Liver (tissue), 9 donors: ENCODE measurements around the gene COX17. TPM values are rescaled to one million over a fixed set of nuclear protein-coding genes. Genes with fewer than 3 reads are reported as not detected.

Experiments used
- DNase-seq: peaks from one replicate; pipeline ENCODE4 v3.0.0-alpha.2; 2017; ENCODE audit warnings: low spot score
- H3K27ac ChIP-seq, 2 donors: one replicate each; pipeline ENCODE4 v1.7.0; 2013; ENCODE audit warnings: inconsistent platforms in 2 of 2, low read length in 2 of 2, control low read depth in 1 of 2, low read depth in 1 of 2, mild to moderate bottlenecking in 1 of 2
- H3K27me3 ChIP-seq, 4 donors: one replicate each; pipeline versions ENCODE4 v1.6.1 to v1.7.0; 2013; ENCODE audit warnings: low read length in 3 of 4, inconsistent platforms in 1 of 4, mild to moderate bottlenecking in 1 of 4, moderate library complexity in 1 of 4; ENCODE audit not compliant: control insufficient read depth in 4 of 4, insufficient read depth in 4 of 4
- H3K36me3 ChIP-seq, 4 donors: one replicate each; pipeline versions ENCODE4 v1.6.1 to v1.7.0; 2013; ENCODE audit warnings: low read length in 3 of 4, mild to moderate bottlenecking in 3 of 4, low read depth in 1 of 4, moderate library complexity in 1 of 4; ENCODE audit not compliant: control insufficient read depth in 4 of 4, insufficient read depth in 3 of 4
- H3K4me1 ChIP-seq, 4 donors: one replicate each; pipeline versions ENCODE4 v1.6.1 to v1.7.0; 2013; ENCODE audit warnings: low read length in 3 of 4, mild to moderate bottlenecking in 3 of 4, moderate library complexity in 1 of 4; ENCODE audit not compliant: control insufficient read depth in 4 of 4, insufficient read depth in 4 of 4
- H3K4me3 ChIP-seq, 3 donors: one replicate each; pipeline versions ENCODE4 v1.6.1 to v1.7.0; 2013; ENCODE audit warnings: low read length in 3 of 3, control low read depth in 1 of 3, low read depth in 1 of 3, mild to moderate bottlenecking in 1 of 3
- H3K9ac ChIP-seq, 2 donors: one replicate each; pipeline ENCODE4 v1.7.0; 2013; ENCODE audit warnings: low read length in 2 of 2, mild to moderate bottlenecking in 2 of 2, moderate library complexity in 2 of 2, control low read depth in 1 of 2, low read depth in 1 of 2
- H3K9me3 ChIP-seq, 4 donors: one replicate each; pipeline versions ENCODE4 v1.6.1 to v1.7.0; 2013; ENCODE audit warnings: low read length in 3 of 4; ENCODE audit not compliant: control insufficient read depth in 4 of 4
- ATF3 ChIP-seq: IDR thresholded peaks from 2 replicates; pipeline ENCODE4 v1.6.1; 2016; ENCODE audit warnings: antibody characterized with exemption
- CTCF ChIP-seq: fragments of 150-350 bp; IDR thresholded peaks from 2 replicates; pipeline ENCODE4 v1.5.1; 2017; ENCODE audit warnings: improper control_type of control experiment, low read depth, low read length; ENCODE audit not compliant: missing input control
- EGR1 ChIP-seq, 2 donors: IDR thresholded peaks; 2 replicates each; pipeline ENCODE4 v1.6.1; 2016 to 2018; ENCODE audit warnings: antibody characterized with exemption in 2 of 2, low read depth in 2 of 2
- FOXA1 ChIP-seq: IDR thresholded peaks from 2 replicates; pipeline ENCODE4 v1.6.1; 2016; ENCODE audit warnings: antibody characterized with exemption
- FOXA2 ChIP-seq: IDR thresholded peaks from 2 replicates; pipeline ENCODE4 v1.6.1; 2016; ENCODE audit warnings: antibody characterized with exemption
- GABPA ChIP-seq, 2 donors: IDR thresholded peaks in 1 of 2; conservative IDR thresholded peaks in 1 of 2; 2 replicates each; pipeline ENCODE4 v1.6.1; 2016; ENCODE audit warnings: antibody characterized with exemption in 2 of 2, mild to moderate bottlenecking in 1 of 2, moderate library complexity in 1 of 2
- HNF4A ChIP-seq, 2 donors: conservative IDR thresholded peaks; 2 replicates each; pipeline ENCODE4 v1.6.1; 2016; ENCODE audit warnings: antibody characterized with exemption in 2 of 2, mild to moderate bottlenecking in 2 of 2
- HNF4G ChIP-seq: IDR thresholded peaks from 2 replicates; pipeline ENCODE4 v1.6.1; 2016; ENCODE audit warnings: antibody characterized with exemption
- JUND ChIP-seq, 2 donors: IDR thresholded peaks; 2 replicates each; pipeline ENCODE4 v1.6.1; 2016; ENCODE audit warnings: antibody characterized with exemption in 2 of 2
- MAX ChIP-seq: IDR thresholded peaks from 2 replicates; pipeline ENCODE4 v1.6.1; 2016; ENCODE audit warnings: antibody characterized with exemption
- NR2F2 ChIP-seq: IDR thresholded peaks from 2 replicates; pipeline ENCODE4 v1.6.1; 2016; ENCODE audit warnings: antibody characterized with exemption
- RAD21 ChIP-seq, 2 donors: IDR thresholded peaks; 2 replicates each; pipeline ENCODE4 v1.6.1; 2016; ENCODE audit warnings: antibody characterized with exemption in 2 of 2, mild to moderate bottlenecking in 2 of 2
- REST ChIP-seq: IDR thresholded peaks from 2 replicates; pipeline ENCODE4 v1.6.1; 2016; ENCODE audit warnings: antibody characterized with exemption, mild to moderate bottlenecking
- SP1 ChIP-seq: IDR thresholded peaks from 2 replicates; pipeline ENCODE4 v1.6.1; 2018; ENCODE audit warnings: antibody characterized with exemption, mild to moderate bottlenecking
- TAF1 ChIP-seq: conservative IDR thresholded peaks from 2 replicates; pipeline ENCODE4 v1.6.1; 2016; ENCODE audit warnings: antibody characterized with exemption, mild to moderate bottlenecking
- YY1 ChIP-seq: IDR thresholded peaks from 2 replicates; pipeline ENCODE4 v1.6.1; 2016; ENCODE audit warnings: antibody characterized with exemption, mild to moderate bottlenecking
- ZBTB33 ChIP-seq: IDR thresholded peaks from 2 replicates; pipeline ENCODE4 v1.6.1; 2016; ENCODE audit warnings: antibody characterized with exemption
- WGBS: extraction: QIAGEN DNeasy Blood & Tissue Kit; methylation state at CpG from one replicate; pipeline ENCODE4 v1.1.7; 2013; 5-methylcytosine and 5-hydroxymethylcytosine counted together
- polyA plus RNA-seq, 2 donors: library from polyadenylated mRNA; stranded (reverse) in 1 of 2; unstranded in 1 of 2; fragments of 200-250 nt in 1 of 2; fragments of >200 nt in 1 of 2; fragmentation: Nextera tagmentation in 1 of 2; extraction: Ambion mirVana in 1 of 2; gene quantifications; one replicate each; pipeline versions ENCODE4 v1.2.1 to v1.2.3, GENCODE V29; 2013 to 2015
- total RNA-seq, 2 donors: library from RNA; depleted of rRNA; stranded (reverse); fragments of >200 nt; gene quantifications; one replicate each; pipeline ENCODE4 v1.2.3, GENCODE V29; 2014
- donor health status: healthy.
- donor health status: healthy.
- donor health status: healthy.
- donor health status: healthy.
- donor health status: healthy.

Gene COX17
- total and polyA plus RNA-seq, 4 donors, result 10.3 to 164 (median 49.0) TPM

GRCh38 chr3:119632216-119632615, 45.0 kb downstream of the COX17 start:
- Histone ChIP-seq H3K9me3 (no peaks in the 10 kb centered on the region), H3K4me3 (no peak overlapping the region), H3K27me3 (no peaks in the 10 kb centered on the region), H3K36me3 (no peaks in the 10 kb centered on the region), H3K4me1 (no peaks in the 10 kb centered on the region), H3K27ac (no peak overlapping the region), H3K9ac (no peak overlapping the region)
- no peak for DNase-seq
- no peak for TF ChIP-seq FOXA2
- TF ChIP-seq NR2F2, result no peak
- TF ChIP-seq GABPA (IDR thresholded peaks at IDR 0.05 in 1 of 2, conservative IDR thresholded peaks at IDR 0.05 in 1 of 2), result no peak
- TF ChIP-seq CTCF, result no peak
- no peak for TF ChIP-seq YY1
- TF ChIP-seq TAF1, result no peak
- no peak for TF ChIP-seq SP1
- WGBS, result 90% methylated on average over 4 of the region's 4 CpGs

GRCh38 chr3:119631516-119631915, 45.7 kb downstream of the COX17 start:
- no peaks in the 10 kb centered on the region for H3K9me3 ChIP-seq
- 87% methylated on average over 3 of the region's 3 CpGs for WGBS
- H3K4me3 ChIP-seq, result no peak overlapping the region
- H3K9ac ChIP-seq, result no peak overlapping the region
- no peak overlapping the region for H3K27ac ChIP-seq
- H3K36me3 ChIP-seq, result peaks cover 0 to under 1% (median 0%) of the 10 kb centered on the region in 4 donors
- no peaks in the 10 kb centered on the region for H3K4me1 ChIP-seq
- H3K27me3 ChIP-seq, result no peaks in the 10 kb centered on the region
- no peak for TF ChIP-seq YY1
- no peak for TF ChIP-seq MAX
- TF ChIP-seq HNF4G, result no peak
- TF ChIP-seq CTCF, result no peak
- no peak for TF ChIP-seq HNF4A (conservative IDR thresholded peaks at IDR 0.05)
- TF ChIP-seq ATF3, result no peak
- TF ChIP-seq SP1, result no peak
- TF ChIP-seq TAF1, result no peak
- TF ChIP-seq EGR1 (IDR thresholded peaks at IDR 0.05; ENCODE audit: low read depth in 2 of 2), result no peak
- no peak for DNase-seq

- Histone ChIP-seq H3K4me1 (no peaks in the 10 kb centered on the region), H3K4me3 (no peak overlapping the region), H3K36me3 (peaks cover 0 to 3% (median 0%) of the 10 kb centered on the region in 4 donors), H3K9ac (no peak overlapping the region), H3K9me3 (no peaks in the 10 kb centered on the region), H3K27me3 (no peaks in the 10 kb centered on the region), H3K27ac (no peak overlapping the region)
- 92% methylated on average over 7 of the region's 7 CpGs for WGBS
- DNase-seq, result no peak
- TF ChIP-seq FOXA1 (no peak), YY1 (no peak), TAF1 (no peak), MAX (no peak), ZBTB33 (no peak), JUND (IDR thresholded peaks at IDR 0.05) (no peak), SP1 (no peak), RAD21 (IDR thresholded peaks at IDR 0.05) (no peak), EGR1 (IDR thresholded peaks at IDR 0.05; ENCODE audit: low read depth in 2 of 2) (no peak), HNF4G (no peak), HNF4A (conservative IDR thresholded peaks at IDR 0.05) (no peak), FOXA2 (no peak), REST (no peak), NR2F2 (no peak)
Observed at GRCh38 chr3:119630880-119631329, 46.3 kb downstream of the COX17 start.
